ENCODE results near the gene SOCS6. TPM values are rescaled to one million over a fixed set of nuclear protein-coding genes. Genes with fewer than 3 reads are reported as not detected.

The SOCS6 gene
- total and polyA plus RNA-seq, 2 of the 13 experiments (the other 11 are each of a cell fraction or from before 2014, with no cell fraction given), result 18.6 to 38.3 TPM

- 0 out of 2 replicates have a peak, but pooled peaks have one; percentile 35 for TF ChIP-seq KDM6A (CRISPR knock-in tag; IDR thresholded peaks at IDR 0.05; ENCODE audit: low read depth)
- no peak for TF ChIP-seq NR2F2 (IDR thresholded peaks at IDR 0.05; ENCODE audit: borderline replicate concordance, low read depth)
- no peak for TF ChIP-seq SOX13 (IDR thresholded peaks at IDR 0.05)
- peak in 1 of 2 experiments; percentile 53; a peak in 2 of 4 replicates for TF ChIP-seq SOX13 (CRISPR knock-in tag; conservative IDR thresholded peaks at IDR 0.05 in 1 of 2, IDR thresholded peaks at IDR 0.05 in 1 of 2)
- no peak for TF ChIP-seq TBL1XR1 (IDR thresholded peaks at IDR 0.05; ENCODE audit: borderline replicate concordance, low read length, partially characterized antibody)
- peak; percentile 36 for TF ChIP-seq HDAC2 (CRISPR knock-in tag; IDR thresholded peaks at IDR 0.05)
- no peak for TF ChIP-seq ZNF75D (CRISPR knock-in tag; IDR thresholded peaks at IDR 0.05; ENCODE audit: borderline replicate concordance)
- no peak for TF ChIP-seq POGZ (CRISPR knock-in tag; IDR thresholded peaks at IDR 0.05)
- no peak for TF ChIP-seq PAWR (CRISPR knock-in tag; IDR thresholded peaks at IDR 0.05; ENCODE audit: borderline replicate concordance)
- no peak for TF ChIP-seq ATM (IDR thresholded peaks at IDR 0.05; ENCODE audit: borderline replicate concordance)
- TF ChIP-seq CREB1 (IDR thresholded peaks at IDR 0.05), result no peak
- peak; percentile 53 for TF ChIP-seq CREB1 (CRISPR knock-in tag; IDR thresholded peaks at IDR 0.05)
- TF ChIP-seq ZBTB40 (IDR thresholded peaks at IDR 0.05), result no peak
- no peak for TF ChIP-seq ZBTB40 (CRISPR knock-in tag; IDR thresholded peaks at IDR 0.05)
- TF ChIP-seq SAP130 (CRISPR knock-in tag; IDR thresholded peaks at IDR 0.05; ENCODE audit: low read depth), result peak; percentile 34; the same call in 1 of the 2 replicates
- TF ChIP-seq GATAD2A (CRISPR knock-in tag; IDR thresholded peaks at IDR 0.05), result peak; percentile 70
- 0 out of 2 replicates have a peak, but pooled peaks have one; percentile 38 for TF ChIP-seq ATF7-NPFF (CRISPR knock-in tag; IDR thresholded peaks at IDR 0.05; ENCODE audit: low read depth)
- peak; percentile 69; the same call in 1 of the 2 replicates for TF ChIP-seq FOXK1 (CRISPR knock-in tag; IDR thresholded peaks at IDR 0.05; ENCODE audit: borderline replicate concordance, low read depth)
- peak; percentile 73; the same call in 1 of the 2 replicates for TF ChIP-seq ZNF510 (CRISPR knock-in tag; IDR thresholded peaks at IDR 0.05; ENCODE audit: low read depth)
- peak; percentile 54; the same call in 1 of the 2 replicates for TF ChIP-seq ZNF350 (CRISPR knock-in tag; IDR thresholded peaks at IDR 0.05; ENCODE audit: borderline replicate concordance, low read depth)
- no peak for TF ChIP-seq ZNF776 (CRISPR knock-in tag; IDR thresholded peaks at IDR 0.05)
- peak; percentile 49 for TF ChIP-seq GABPB1 (CRISPR knock-in tag; IDR thresholded peaks at IDR 0.05)
- TF ChIP-seq ZNF724P (CRISPR knock-in tag; IDR thresholded peaks at IDR 0.05; ENCODE audit: borderline replicate concordance), result no peak
- no peak for TF ChIP-seq GLI4 (CRISPR knock-in tag; IDR thresholded peaks at IDR 0.05; ENCODE audit: borderline replicate concordance)
- TF ChIP-seq CCAR2 (optimal IDR thresholded peaks at IDR 0.05; ENCODE audit: low read depth, low read length), result no peak
Measured at GRCh38 chr18:70377317-70377799, 88.5 kb downstream of the SOCS6 start (continued).

All from HepG2 (cell line).